Stimulated activated naive B cell treated with anti-CD40 and anti-IgM and Interleukin-4, amounts not matched to agents 10 μg/mL and 1 μg/mL and 100 μg/mL, for 72 hours (primary cell): ENCODE data around the gene TECPR2.
A peak's percentile ranks its signal among the peaks of the same experiment; 100 is the strongest.
"Not testable (repeated sequence)": the region's sequence is repeated elsewhere in the genome, so short reads cannot be mapped to it uniquely, and the experiment has no call there.

Experiments
- ATAC-seq, 2 donors: fragments of 150-1000 bp; cut with Tn5 transposase; replicated peaks; 2 replicates each; pipeline ENCODE4 v1.10.0; 2021; ENCODE audit warnings: moderate library complexity in 1 of 2
- DNase-seq: peaks from one replicate; pipeline ENCODE4 v3.0.0; 2021
- H3K27ac Mint-ChIP-seq: one replicate; pipeline ENCODE4 v1.8.0; 2022; ENCODE audit warnings: mild to moderate bottlenecking, mixed read lengths
- H3K27me3 Mint-ChIP-seq, 2 donors: one replicate each; pipeline ENCODE4 v1.8.0; 2022; ENCODE audit warnings: mixed read lengths in 2 of 2
- H3K36me3 Mint-ChIP-seq, 2 donors: one replicate each; pipeline ENCODE4 v1.8.0; 2022; ENCODE audit warnings: mixed read lengths in 2 of 2, mild to moderate bottlenecking in 1 of 2
- H3K4me1 Mint-ChIP-seq, 2 donors: one replicate each; pipeline ENCODE4 v1.8.0; 2022; ENCODE audit warnings: mixed read lengths in 2 of 2, mild to moderate bottlenecking in 1 of 2
- H3K4me3 Mint-ChIP-seq, 2 donors: one replicate each; pipeline ENCODE4 v1.8.0; 2022; ENCODE audit warnings: mild to moderate bottlenecking in 2 of 2, mixed read lengths in 2 of 2, moderate library complexity in 1 of 2
- H3K9me3 Mint-ChIP-seq, 2 donors: one replicate each; pipeline ENCODE4 v1.8.0; 2022; ENCODE audit warnings: mixed read lengths in 2 of 2, mild to moderate bottlenecking in 1 of 2

The TECPR2 gene

GRCh38 chr14:102541029-102541491 lies 178.3 kb downstream of the TECPR2 start:
- H3K36me3 Mint-ChIP-seq, H3K27ac Mint-ChIP-seq, H3K9me3 Mint-ChIP-seq, H3K4me3 Mint-ChIP-seq, DNase-seq, ATAC-seq: not testable (repeated sequence)
- peaks cover 10 to 11% of the 10 kb centered on the region in 2 donors for H3K4me1 Mint-ChIP-seq
- peaks cover 24 to 30% of the 10 kb centered on the region in 2 donors for H3K27me3 Mint-ChIP-seq

DNA sequence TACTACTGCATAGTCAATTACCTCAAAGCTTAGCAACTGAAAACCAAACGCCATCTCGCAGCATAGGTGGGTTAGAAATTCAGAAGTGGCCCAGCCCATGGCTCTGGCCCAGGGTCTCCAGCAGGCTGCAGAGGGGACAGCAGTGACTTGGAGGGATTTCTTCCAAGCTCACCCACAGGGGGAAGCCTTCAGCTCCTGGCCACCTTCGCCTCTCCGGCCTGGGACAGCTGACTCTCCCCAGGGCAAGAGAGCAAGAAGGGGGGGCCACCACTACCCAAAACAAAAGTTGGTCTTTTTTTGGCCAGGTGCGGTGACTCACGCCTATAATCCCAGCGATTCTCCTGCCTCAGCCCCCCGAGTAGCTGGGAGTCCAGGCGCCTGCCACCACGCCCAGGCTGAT lies 179.0 kb downstream of the TECPR2 start:
- no peak overlapping the region for H3K27ac Mint-ChIP-seq
- H3K27me3 Mint-ChIP-seq, result peaks cover 26 to 35% of the 10 kb centered on the region in 2 donors
- H3K4me1 Mint-ChIP-seq, result peaks cover 11 to 13% of the 10 kb centered on the region in 2 donors
- ATAC-seq, result no peak
- H3K4me3 Mint-ChIP-seq, result no peak overlapping the region
- no peak for DNase-seq
- H3K36me3 Mint-ChIP-seq, result no peaks in the 10 kb centered on the region
- H3K9me3 Mint-ChIP-seq, result no peaks in the 10 kb centered on the region

DNA sequence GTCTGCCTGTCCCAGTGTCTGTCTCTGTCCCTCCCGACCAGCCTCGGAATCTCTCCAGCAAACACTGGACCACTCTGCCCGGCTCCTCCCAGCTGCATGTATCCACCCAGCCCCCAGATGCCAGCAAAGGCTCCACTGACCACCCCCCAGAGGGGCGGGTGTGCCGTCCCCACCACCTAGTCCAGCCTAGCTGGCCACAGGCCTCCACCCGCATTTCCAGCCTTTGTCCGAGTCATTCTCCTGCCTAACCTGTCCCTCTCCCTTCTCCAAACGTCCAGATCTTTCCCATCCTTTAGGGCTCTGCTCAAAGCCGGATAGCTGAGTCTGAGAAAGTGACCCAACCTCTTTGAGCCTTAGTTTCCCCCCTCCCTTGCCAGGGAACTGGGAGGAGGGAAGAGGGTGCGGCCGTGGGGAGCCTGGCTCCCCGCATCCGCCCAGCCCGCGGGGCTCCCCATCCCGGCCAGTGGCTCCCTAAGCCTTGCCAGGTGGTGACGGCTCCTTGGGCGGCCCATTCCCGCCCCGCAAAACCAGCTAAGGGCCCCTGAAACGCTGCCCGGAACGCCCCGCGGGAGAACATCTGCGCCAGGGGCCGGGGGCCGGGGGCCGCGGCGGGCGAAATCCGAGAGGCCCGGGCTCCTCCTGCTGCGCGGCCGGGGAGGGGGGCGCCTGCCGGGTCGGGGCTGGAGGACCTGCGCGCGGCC lies 181.5 kb downstream of the TECPR2 start:
- H3K27me3 Mint-ChIP-seq, result peaks cover 37 to 54% of the 10 kb centered on the region in 2 donors
- no peaks in the 10 kb centered on the region for H3K36me3 Mint-ChIP-seq
- no peak for ATAC-seq
- peak overlapping the region in 1 of 2 donors; percentile 61 for H3K4me3 Mint-ChIP-seq
- DNase-seq, result no peak
- H3K27ac Mint-ChIP-seq, result no peak overlapping the region
- peaks cover 0 to 1% of the 10 kb centered on the region in 2 donors for H3K9me3 Mint-ChIP-seq
- peaks cover 9 to 15% of the 10 kb centered on the region in 2 donors for H3K4me1 Mint-ChIP-seq

- Mint-ChIP-seq H3K27me3 (peaks cover 37 to 54% of the 10 kb centered on the region in 2 donors), H3K36me3 (no peaks in the 10 kb centered on the region), H3K27ac (peak overlapping the region; percentile 83), H3K4me1 (peaks cover 9 to 15% of the 10 kb centered on the region in 2 donors), H3K9me3 (peaks cover 0 to 1% of the 10 kb centered on the region in 2 donors), H3K4me3 (peak overlapping the region; percentile 75 to 81)
- ATAC-seq (peak; percentile 55 to 60), DNase-seq (no peak)
Measured at GRCh38 chr14:102544747-102545460, 182.2 kb downstream of the TECPR2 start.

DNA sequence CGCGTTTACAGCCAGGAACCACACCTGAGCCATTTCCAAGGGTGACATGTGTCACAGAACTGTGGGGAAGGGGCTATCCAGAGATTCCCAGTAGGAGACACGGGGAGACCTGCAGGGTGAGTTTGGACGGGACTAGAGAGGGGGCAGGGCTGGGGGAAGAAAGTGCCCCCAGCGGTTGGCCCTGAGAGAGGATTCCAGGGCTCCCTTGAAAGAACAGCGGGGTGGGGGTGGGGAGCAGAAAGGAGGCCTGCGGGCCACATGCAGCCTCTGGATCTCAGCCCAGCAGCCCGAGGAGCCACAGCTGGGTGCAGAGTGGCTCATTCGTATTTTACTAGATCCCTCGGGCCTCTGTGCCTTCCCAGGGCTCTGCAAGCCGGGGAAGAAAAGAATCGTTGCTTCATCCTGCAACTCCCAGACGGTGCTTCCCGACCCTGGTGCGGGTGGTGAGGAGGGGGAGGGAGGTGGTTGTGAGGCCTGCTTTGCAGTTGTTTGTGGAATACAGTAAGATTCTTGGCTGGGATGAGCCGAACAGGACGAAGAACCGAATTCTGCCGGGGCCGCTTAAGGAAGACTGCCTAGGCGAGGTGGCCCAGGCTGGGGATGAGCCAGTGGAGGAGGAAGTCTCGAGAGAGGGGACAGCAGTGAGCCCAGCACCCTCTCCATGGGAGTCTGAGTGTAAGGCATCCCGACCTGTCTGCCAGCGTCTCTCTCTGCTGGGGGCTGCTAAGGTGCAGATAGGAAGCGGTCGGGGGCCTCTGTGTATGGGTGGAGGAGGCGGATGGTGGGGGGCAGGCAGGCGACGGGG lies 182.9 kb downstream of the TECPR2 start:
- Mint-ChIP-seq H3K4me3 (peak overlapping the region; percentile 75 to 81), H3K27me3 (peaks cover 43 to 60% of the 10 kb centered on the region in 2 donors), H3K4me1 (peaks cover 9 to 15% of the 10 kb centered on the region in 2 donors), H3K27ac (peak overlapping the region; percentile 83), H3K36me3 (no peaks in the 10 kb centered on the region), H3K9me3 (peaks cover 0 to 1% of the 10 kb centered on the region in 2 donors)
- ATAC-seq, result no peak
- DNase-seq, result no peak

DNA sequence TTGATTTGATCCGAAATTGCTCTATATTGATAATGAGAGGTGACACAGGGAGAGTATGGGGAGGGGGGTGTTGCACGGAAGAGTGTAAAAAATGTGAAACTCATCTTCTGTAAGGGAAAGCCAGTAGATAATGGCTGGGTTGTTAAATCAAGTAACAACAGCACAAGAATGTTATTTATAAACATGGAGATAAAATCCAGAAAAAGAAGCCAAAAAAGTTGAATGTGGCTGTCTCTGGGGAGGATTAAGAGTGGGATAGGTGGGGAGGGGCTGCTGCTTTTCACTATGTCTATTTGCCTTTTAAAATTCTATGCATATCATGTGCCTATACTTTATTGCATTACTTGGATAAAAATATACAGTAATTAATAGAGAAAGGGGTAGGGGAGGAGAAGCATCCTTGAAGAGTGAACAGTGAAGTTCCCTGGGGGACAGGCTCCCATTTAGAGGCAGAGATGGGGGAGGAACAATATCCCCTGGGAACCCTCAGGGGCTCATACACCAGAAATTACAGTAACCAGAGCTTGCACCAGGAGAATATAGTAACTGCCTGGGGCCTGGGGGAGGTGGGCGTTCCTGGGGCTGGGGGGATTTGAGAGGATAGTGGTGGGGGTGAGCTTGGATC lies 186.0 kb downstream of the TECPR2 start:
- H3K4me3 Mint-ChIP-seq, result no peak overlapping the region
- DNase-seq, result no peak
- no peaks in the 10 kb centered on the region for H3K36me3 Mint-ChIP-seq
- peaks cover 0 to 1% of the 10 kb centered on the region in 2 donors for H3K9me3 Mint-ChIP-seq
- peaks cover 6 to 15% of the 10 kb centered on the region in 2 donors for H3K4me1 Mint-ChIP-seq
- H3K27ac Mint-ChIP-seq, result no peak overlapping the region
- ATAC-seq, result no peak
- H3K27me3 Mint-ChIP-seq, result peaks cover 36 to 49% of the 10 kb centered on the region in 2 donors

- H3K9me3 Mint-ChIP-seq, H3K36me3 Mint-ChIP-seq, H3K4me3 Mint-ChIP-seq, H3K27ac Mint-ChIP-seq, ATAC-seq, H3K4me1 Mint-ChIP-seq, DNase-seq: not testable (repeated sequence)
- peaks cover 20 to 31% of the 10 kb centered on the region in 2 donors for H3K27me3 Mint-ChIP-seq
Measured at GRCh38 chr14:102550927-102551401, 188.2 kb downstream of the TECPR2 start.
